HEK293 (cell line): ENCODE results near the gene DDC.

Source experiments
- CTCF ChIA-PET: fragments of 350-600 bp; formaldehyde crosslinking; extraction: SDS; loops from one replicate; lab custom pipeline; 2021; ENCODE audit warnings: antibody characterized with exemption; lab: Yijun Ruan, JAX
- POLR2A ChIA-PET: fragments of 300-600 bp; formaldehyde crosslinking; extraction: SDS; loops from one replicate; lab custom pipeline; 2020; ENCODE audit warnings: antibody characterized with exemption, inconsistent platforms; lab: Yijun Ruan, JAX
- H3K27ac ChIP-seq: fragments of 200-500 bp; sonication (Bioruptor generic); 2 replicates; pipeline ENCODE4 v1.5.1; 2014; ENCODE audit warnings: low read depth, low read length, control low read depth, inconsistent platforms; ENCODE audit errors: extremely low read depth
- H3K36me3 ChIP-seq, 2 experiments: fragments of 200-500 bp in 1 of 2; sonication (Bioruptor generic) in 1 of 2; 1 replicate in 1 of 2; 2 replicates in 1 of 2; pipeline ENCODE4 v1.5.1; 2014 to 2017; ENCODE audit warnings: inconsistent platforms in 2 of 2, low read length in 2 of 2; ENCODE audit not compliant: control insufficient read depth in 2 of 2, insufficient read depth in 1 of 2
- H3K4me1 ChIP-seq: fragments of 200-500 bp; sonication (Bioruptor generic); 2 replicates; pipeline ENCODE4 v1.5.1; 2014; ENCODE audit warnings: mild to moderate bottlenecking, low read length, inconsistent platforms; ENCODE audit not compliant: control insufficient read depth, insufficient read depth
- H3K4me3 ChIP-seq: 2 replicates; pipeline ENCODE4 v1.5.1; 2011; ENCODE audit warnings: low read depth, mild to moderate bottlenecking, control low read depth, low read length, moderate library complexity
- H3K9me3 ChIP-seq: fragments of 200-500 bp; sonication (Bioruptor generic); 2 replicates; pipeline ENCODE4 v1.5.1; 2014; ENCODE audit warnings: low read depth, low read length, inconsistent platforms; ENCODE audit not compliant: control insufficient read depth, insufficient read depth
- HOXD13 ChIP-seq: sonication (generic); formaldehyde crosslinking; IDR thresholded peaks from 2 replicates; pipeline ENCODE4 v1.8.0; 2022; ENCODE audit warnings: missing genetic modification reagents, borderline replicate concordance
- KLF10 ChIP-seq: fragments of 450-650 bp; IDR thresholded peaks from 2 replicates; pipeline ENCODE4 v1.5.1; 2018; ENCODE audit warnings: missing biosample characterization, mild to moderate bottlenecking, missing genetic modification characterization
- KLF9 ChIP-seq: fragments of 450-650 bp; formaldehyde crosslinking; IDR thresholded peaks from 2 replicates; pipeline ENCODE4 v1.5.1; 2016; ENCODE audit warnings: missing biosample characterization, missing genetic modification characterization, low read depth
- OSR2 ChIP-seq: fragments of 450-650 bp; formaldehyde crosslinking; IDR thresholded peaks from 2 replicates; pipeline ENCODE4 v1.5.1; 2016; ENCODE audit warnings: missing biosample characterization, missing genetic modification characterization
- PRDM10 ChIP-seq: fragments of 450-650 bp; formaldehyde crosslinking; IDR thresholded peaks from 2 replicates; pipeline ENCODE4 v1.5.1; 2016; ENCODE audit warnings: missing biosample characterization, missing genetic modification characterization
- TSHZ1 ChIP-seq: fragments of 450-650 bp; formaldehyde crosslinking; IDR thresholded peaks from 2 replicates; pipeline ENCODE4 v1.5.1; 2016; ENCODE audit warnings: missing biosample characterization, missing genetic modification characterization, borderline replicate concordance
- ZBTB7A ChIP-seq: fragments of 450-650 bp; formaldehyde crosslinking; IDR thresholded peaks from 2 replicates; pipeline ENCODE4 v1.5.1; 2016; ENCODE audit warnings: low read depth, missing biosample characterization, missing genetic modification characterization
- ZFP69B ChIP-seq: fragments of 450-650 bp; formaldehyde crosslinking; IDR thresholded peaks from 2 replicates; pipeline ENCODE4 v1.5.1; 2016; ENCODE audit warnings: missing biosample characterization, missing genetic modification characterization
- ZNF155 ChIP-seq: fragments of 450-650 bp; formaldehyde crosslinking; IDR thresholded peaks from 2 replicates; pipeline ENCODE4 v1.5.1; 2016; ENCODE audit warnings: missing biosample characterization, missing genetic modification characterization
- ZNF202 ChIP-seq: fragments of 450-650 bp; formaldehyde crosslinking; IDR thresholded peaks from 2 replicates; pipeline ENCODE4 v1.5.1; 2016; ENCODE audit warnings: missing biosample characterization, missing genetic modification characterization, borderline replicate concordance
- ZNF341 ChIP-seq: fragments of 450-650 bp; formaldehyde crosslinking; IDR thresholded peaks from 2 replicates; pipeline ENCODE4; 2016; ENCODE audit warnings: low read depth, missing biosample characterization, missing genetic modification characterization
- ZNF391 ChIP-seq: fragments of 450-650 bp; formaldehyde crosslinking; IDR thresholded peaks from 2 replicates; pipeline ENCODE4 v1.5.1; 2016; ENCODE audit warnings: low read depth, missing biosample characterization, missing genetic modification characterization, borderline replicate concordance
- ZNF433 ChIP-seq: fragments of 450-650 bp; formaldehyde crosslinking; IDR thresholded peaks from 2 replicates; pipeline ENCODE4 v1.5.1; 2016; ENCODE audit warnings: missing biosample characterization, missing genetic modification characterization, low read depth
- ZNF473 ChIP-seq: fragments of 450-650 bp; formaldehyde crosslinking; IDR thresholded peaks from 2 replicates; pipeline ENCODE4 v1.5.1; 2017; ENCODE audit warnings: missing biosample characterization, missing genetic modification characterization
- ZNF645 ChIP-seq: fragments of 450-650 bp; formaldehyde crosslinking; IDR thresholded peaks from 2 replicates; pipeline ENCODE4; 2016; ENCODE audit warnings: missing biosample characterization, missing genetic modification characterization
- ZNF747 ChIP-seq: fragments of 450-650 bp; formaldehyde crosslinking; IDR thresholded peaks from 2 replicates; pipeline ENCODE4 v1.5.1; 2016; ENCODE audit warnings: missing biosample characterization, missing genetic modification characterization
- ZNF776 ChIP-seq: fragments of 450-650 bp; formaldehyde crosslinking; IDR thresholded peaks from 2 replicates; pipeline ENCODE4 v1.5.0; 2017; ENCODE audit warnings: missing biosample characterization, missing genetic modification characterization, borderline replicate concordance
- ZNF785 ChIP-seq: fragments of 450-650 bp; formaldehyde crosslinking; IDR thresholded peaks from 2 replicates; pipeline ENCODE4 v1.5.1; 2016; ENCODE audit warnings: missing biosample characterization, missing genetic modification characterization
- ZNF830 ChIP-seq: fragments of 450-650 bp; IDR thresholded peaks from 2 replicates; pipeline ENCODE4 v1.5.0; 2018; ENCODE audit warnings: missing biosample characterization, missing genetic modification characterization, low read depth, mild to moderate bottlenecking, moderate library complexity
- ZSCAN18 ChIP-seq: fragments of 450-650 bp; formaldehyde crosslinking; IDR thresholded peaks from 2 replicates; pipeline ENCODE4 v1.5.1; 2016; ENCODE audit warnings: missing biosample characterization, missing genetic modification characterization

Gene DDC

GRCh38 chr7:50564640-50565558 lies at the start of gene DDC:
DDC (minus strand) TSS chr7:50565405; CDS start chr7:50544085, 21,320 bp downstream.
- POLR2A ChIA-PET, result no interaction called here
- no peak within 1 kb of the TSS for H3K27ac ChIP-seq
- H3K4me3 ChIP-seq, result no peak within 1 kb of the TSS
- H3K4me1 ChIP-seq, result no peaks in the 10 kb centered on the region
- no peak for TF ChIP-seq ZNF747 (tag by site-specific recombination)
- TF ChIP-seq KLF10 (tag by site-specific recombination), result no peak
- no peak for TF ChIP-seq HOXD13 (CRISPR knock-in tag)
- no peak for TF ChIP-seq ZNF473 (tag by site-specific recombination)
- no peak for TF ChIP-seq ZNF645
- TF ChIP-seq ZNF830, result no peak
- TF ChIP-seq ZNF776 (tag by site-specific recombination), result no peak
- no peak for TF ChIP-seq ZNF155 (tag by site-specific recombination)
- no peak for TF ChIP-seq TSHZ1 (tag by site-specific recombination)
- no peak for TF ChIP-seq PRDM10 (tag by site-specific recombination)
- TF ChIP-seq ZNF785 (tag by site-specific recombination), result no peak
- no peak for TF ChIP-seq ZNF202 (tag by site-specific recombination)
- CTCF ChIA-PET, result interaction anchor here (0.6 kb wide), 3 partner anchors 30 to 644 kb away, joined by 3 to 8 read pairs (median 3); no protein-coding TSS in a partner anchor
- H3K36me3 ChIP-seq, result no peaks in the 10 kb centered on the region
- no peaks in the 10 kb centered on the region for H3K9me3 ChIP-seq

- Histone ChIP-seq H3K36me3 (peaks cover 3 to 65% of the 10 kb centered on the region in 2 experiments; a peak in 2 of 3 replicates), H3K4me1 (no peaks in the 10 kb centered on the region), H3K4me3 (no peak overlapping the region), H3K27ac (no peak overlapping the region), H3K9me3 (no peaks in the 10 kb centered on the region)
- ChIA-PET CTCF (interaction anchor here (0.6 kb wide), 1 partner anchor 65 kb away, joined by 3 read pairs; no protein-coding TSS in a partner anchor), POLR2A (no interaction called here)
- TF ChIP-seq OSR2 (tag by site-specific recombination) (no peak), ZNF433 (tag by site-specific recombination) (no peak), ZNF391 (no peak), ZBTB7A (no peak), KLF9 (no peak), PRDM10 (tag by site-specific recombination) (no peak), ZFP69B (tag by site-specific recombination) (no peak), ZSCAN18 (tag by site-specific recombination) (no peak), ZNF341 (no peak)
Observed at GRCh38 chr7:50613473-50613872, 48.3 kb upstream of the DDC start.
